Measurements from ENCODE around the gene EWSR1.

The EWSR1 gene

DNA sequence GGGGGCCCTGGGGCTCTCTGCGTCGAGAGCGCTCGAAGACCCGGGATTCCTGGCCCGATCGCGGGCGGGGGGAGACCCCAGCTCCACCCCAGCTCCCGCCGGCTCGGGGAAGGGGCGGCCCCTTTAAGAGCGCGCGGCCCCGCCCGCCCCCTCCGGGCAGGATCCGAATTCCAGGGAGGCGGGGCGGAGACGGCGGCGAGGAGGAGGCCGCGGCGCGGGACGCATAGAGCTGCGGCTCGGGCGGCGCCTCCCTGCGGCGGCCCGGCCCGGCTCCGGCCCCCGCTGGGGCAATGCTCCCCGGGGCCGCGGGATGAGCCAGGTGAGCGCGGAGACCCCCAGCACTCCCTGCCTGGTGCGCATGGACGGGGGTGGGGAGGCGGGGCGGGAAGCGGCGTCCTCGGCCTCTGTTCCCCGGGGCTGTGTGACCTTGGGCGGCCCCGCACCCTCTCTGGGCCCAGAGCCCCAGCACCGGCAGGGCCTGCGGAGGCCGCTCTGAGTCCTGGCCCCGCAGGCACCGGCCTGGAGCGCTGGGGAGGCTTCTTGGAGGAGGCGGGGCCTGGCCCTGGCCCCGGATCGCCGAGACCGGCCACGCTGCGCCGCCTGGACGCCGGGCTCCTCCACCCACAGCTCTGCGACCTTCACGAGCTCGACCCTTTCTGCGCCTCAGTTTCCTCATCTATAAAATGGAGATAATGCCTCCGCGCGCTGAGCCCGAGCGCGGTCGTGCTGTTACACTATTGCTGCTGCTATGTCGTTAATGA is 38.9 kb downstream of the EWSR1 start:
- no peak for DNase-seq

DNA sequence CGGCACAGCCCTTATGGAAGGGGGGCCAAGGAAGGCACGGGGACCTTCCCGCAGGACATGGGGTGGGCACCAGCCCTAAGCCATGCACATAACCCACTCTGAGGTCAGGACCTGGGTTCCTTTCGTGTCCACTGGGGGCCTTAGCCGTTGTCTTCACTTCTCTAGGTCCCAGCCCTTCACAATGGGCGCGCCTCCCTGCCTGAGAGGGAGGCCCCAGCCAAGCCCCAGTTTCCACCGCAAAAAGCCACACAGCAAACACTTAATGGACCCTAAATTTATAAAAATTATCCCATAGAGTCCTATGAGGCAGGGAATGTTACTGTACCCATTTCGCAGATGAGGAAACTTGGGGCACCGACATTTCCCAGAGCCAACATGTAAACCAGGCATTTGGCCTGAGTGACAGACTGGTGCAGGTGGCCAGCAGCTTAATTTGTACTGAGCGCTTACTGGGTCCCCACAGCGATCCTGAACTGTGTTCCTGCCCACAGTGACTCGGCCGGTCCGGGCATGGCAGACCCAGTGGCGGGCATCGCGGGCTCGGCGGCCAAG is 39.6 kb downstream of the EWSR1 start:
- no peak for DNase-seq

DNA sequence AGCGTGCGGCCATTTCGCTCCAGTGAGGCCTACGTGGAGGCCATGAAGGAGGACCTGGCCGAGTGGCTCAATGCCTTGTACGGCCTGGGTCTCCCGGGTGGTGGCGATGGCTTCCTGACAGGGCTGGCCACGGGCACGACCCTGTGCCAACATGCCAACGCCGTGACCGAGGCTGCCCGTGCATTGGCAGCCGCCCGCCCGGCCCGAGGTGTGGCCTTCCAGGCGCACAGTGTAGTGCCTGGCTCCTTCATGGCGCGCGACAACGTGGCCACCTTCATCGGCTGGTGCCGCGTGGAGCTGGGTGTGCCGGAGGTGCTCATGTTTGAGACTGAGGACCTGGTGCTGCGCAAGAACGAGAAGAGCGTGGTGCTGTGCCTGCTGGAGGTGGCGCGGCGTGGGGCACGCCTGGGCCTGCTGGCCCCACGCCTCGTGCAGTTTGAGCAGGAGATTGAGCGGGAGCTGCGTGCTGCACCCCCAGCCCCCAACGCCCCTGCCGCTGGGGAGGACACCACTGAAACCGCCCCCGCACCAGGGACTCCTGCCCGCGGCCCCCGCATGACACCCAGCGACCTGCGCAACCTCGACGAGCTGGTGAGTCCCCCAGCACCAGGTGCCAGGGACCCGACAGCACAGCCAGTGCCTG is 40.2 kb downstream of the EWSR1 start:
- DNase-seq: no peak

DNA sequence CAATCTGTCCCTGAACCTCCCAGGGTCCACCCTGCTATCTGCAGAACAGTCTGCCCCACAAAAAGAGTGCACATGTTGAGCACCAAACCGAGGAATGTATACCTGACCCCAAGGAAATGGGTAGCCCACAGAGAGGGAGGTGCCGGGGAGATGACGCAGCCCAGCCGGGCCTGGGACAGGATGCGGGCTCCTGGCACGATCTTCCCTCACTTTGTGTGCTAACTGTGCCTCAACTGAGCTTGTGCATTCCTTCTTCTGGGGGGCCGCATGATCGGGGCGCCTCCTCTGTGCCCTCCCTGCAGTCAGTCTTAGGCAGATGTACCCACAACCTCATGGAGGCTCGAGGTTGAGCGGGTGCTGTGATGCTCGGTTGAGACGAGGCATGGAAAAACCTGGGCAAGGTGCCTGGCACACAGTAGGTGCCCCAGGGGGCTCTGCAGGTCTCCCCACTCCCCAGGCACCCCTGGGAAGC is 40.8 kb downstream of the EWSR1 start:
- DNase-seq: no peak

DNA sequence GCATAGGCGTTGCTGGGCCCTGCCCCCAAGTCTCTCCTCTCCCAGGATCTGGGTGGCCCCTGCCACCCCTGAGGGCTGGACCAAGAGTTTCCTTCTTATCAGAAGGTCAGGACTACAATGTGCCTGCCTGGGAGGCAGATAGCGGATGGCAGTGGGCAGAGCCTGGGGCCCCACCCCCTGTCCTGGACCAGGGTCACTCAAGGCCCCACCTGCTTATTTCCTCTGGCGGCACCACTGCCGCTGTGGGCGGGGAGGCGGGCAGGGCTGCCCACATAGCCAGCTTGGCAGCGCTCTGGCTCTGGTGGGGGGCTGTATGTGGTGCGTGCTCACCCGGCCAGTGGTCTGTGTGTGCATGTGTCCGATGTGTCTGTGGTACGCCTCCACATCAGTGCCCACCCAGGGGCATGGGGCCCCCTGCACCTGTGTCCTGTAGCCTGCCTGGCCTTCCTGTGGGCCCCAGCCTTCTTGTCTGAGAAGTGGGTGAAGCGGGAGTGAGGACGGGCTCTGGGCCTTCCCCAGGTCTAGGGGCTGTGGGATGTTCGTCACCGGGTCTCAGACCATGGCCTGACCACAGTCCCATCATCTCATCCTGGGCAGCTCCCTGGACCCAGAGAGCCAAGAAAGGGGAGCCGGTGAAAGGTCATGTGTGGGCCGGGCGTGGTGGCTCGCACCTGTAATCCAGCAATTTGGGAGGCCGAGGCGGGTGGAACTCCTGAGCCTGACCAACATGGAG is 41.4 kb downstream of the EWSR1 start:
- no peak for DNase-seq

DNA sequence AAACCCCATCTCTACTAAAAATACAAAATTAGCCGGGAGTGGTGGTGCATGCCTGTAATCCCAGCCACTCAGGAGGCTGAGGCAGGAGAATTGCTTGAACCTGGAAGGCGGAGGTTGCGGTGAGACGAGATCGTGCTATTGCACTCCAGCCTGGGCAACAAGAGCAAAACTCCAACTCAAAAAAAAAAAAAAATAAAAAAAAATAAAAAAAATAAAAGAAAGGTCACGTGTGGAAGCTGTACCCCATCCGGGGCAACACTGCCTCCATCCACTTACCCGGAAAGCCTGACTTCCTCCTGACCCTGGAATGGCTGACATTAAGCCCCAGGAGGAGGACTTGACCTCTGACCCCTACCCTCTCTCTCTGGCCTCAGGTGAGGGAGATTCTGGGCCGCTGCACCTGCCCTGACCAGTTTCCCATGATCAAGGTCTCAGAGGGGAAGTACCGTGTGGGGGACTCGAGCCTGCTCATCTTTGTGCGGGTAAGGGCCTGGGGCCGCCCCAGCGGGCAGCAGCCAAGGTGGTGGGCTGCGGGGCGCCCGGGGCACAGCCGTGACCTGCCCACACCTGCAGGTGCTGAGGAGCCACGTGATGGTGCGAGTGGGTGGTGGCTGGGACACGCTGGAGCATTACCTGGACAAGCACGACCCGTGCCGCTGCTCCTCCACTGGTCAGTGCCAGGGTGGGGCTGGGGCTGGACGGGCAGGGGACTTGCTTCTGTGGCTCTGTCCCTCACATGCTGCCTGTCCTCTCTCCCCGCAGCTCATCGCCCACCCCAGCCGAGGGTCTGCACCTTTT is 42.2 kb downstream of the EWSR1 start:
- DNase-seq: no peak

DNA sequence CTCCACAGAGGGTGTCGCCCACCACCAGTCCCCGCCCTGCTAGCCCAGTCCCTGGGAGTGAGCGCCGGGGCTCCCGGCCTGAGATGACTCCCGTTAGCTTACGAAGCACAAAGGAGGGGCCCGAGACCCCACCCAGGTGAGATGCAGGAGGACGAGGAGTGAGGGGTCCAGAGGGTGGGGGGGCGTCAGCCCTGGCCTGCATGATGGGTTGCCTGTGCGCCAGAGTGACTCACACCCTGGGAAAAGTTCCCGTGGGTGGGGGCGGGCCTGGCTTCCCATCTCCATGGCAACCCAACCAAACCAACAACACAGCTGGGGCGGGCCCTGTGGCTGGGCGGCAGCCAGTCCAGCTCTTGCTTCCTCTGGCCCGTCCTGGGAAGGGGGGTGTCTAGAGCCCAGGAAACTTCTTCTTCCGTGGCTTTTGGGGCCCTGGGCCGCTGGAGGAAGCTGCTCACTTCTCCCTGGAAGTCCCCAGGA is 42.8 kb downstream of the EWSR1 start:
- DNase-seq: no peak

DNA sequence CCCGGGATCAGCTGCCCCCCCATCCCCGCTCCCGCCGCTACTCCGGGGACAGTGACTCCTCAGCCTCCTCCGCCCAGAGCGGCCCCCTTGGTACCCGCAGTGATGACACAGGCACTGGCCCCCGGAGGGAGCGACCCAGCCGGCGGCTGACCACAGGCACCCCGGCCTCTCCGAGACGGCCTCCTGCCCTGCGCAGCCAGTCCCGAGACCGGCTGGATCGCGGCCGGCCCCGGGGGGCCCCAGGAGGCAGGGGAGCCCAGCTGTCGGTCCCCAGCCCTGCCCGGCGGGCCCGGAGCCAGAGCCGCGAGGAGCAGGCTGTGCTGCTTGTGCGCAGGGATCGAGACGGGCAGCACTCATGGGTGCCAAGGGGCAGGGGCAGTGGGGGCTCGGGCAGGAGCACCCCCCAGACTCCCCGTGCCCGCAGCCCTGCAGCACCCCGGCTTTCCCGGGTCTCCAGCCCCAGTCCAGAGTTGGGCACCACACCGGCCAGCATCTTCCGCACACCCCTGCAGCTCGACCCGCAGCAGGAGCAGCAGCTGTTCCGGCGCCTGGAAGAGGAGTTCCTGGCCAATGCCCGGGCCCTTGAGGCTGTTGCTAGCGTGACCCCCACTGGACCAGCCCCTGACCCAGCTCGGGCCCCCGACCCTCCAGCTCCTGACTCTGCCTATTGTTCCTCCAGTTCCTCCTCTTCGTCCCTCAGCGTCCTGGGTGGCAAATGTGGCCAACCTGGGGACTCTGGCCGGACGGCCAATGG is 43.6 kb downstream of the EWSR1 start:
- DNase-seq: no peak

DNA sequence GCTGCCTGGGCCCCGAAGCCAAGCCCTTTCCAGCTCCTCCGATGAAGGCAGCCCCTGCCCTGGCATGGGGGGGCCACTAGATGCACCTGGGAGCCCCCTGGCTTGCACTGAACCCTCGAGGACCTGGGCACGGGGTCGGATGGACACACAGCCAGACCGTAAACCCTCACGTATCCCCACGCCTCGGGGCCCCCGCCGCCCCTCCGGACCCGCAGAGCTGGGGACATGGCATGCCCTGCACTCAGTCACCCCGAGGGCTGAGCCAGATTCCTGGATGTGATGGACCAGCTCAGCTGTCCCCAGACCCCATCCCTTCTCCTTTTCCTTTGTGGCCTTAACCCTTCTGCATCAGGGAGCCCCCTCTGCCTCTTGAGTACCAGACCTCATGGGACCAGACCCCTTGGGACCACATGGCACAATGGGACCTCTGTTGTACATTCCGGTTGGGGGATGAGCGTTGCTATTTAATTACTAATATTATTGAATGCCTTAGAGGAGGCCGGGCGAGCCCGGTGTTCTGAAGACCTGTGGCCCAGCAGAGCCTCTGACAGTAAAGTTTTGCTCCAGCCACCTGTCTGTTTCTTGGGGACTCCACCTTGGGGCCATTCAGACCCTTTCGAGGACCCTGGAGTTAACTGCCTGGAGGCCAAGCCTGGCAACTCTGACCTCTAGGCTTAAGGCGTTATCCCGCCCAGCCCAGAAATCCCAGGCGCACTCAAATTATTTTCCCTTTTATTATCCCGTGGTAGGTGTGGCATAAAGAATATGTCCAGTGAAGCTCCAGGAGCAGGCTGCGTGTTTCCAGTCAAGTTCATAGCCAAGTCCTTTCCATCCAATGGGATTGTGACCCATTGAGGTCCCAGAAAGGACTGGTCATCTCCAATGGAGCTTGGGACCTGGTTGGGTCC is 44.4 kb downstream of the EWSR1 start:
- DNase-seq: no peak

DNA sequence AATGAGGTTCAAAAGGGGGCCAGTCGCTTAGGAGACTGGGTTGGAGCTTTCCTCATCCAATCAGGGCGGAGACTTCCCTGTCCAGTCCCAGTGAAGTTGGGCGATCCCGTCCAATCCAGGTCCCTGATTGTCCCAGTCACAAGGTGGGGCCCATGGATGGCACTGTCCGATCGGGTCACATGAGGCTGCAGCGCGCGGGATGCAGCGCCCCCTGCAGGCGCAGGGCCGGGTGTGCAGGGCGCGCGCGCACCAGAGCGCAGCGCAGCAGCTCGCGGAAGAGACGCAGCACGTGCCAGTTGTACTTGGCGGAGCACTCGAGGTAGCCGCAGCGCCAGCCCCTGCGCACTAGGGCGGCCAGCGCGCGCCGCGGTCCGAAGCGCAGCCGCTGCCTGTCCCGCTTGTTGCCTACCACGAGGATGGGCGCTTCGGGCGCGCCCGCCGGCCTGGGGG is 45.1 kb downstream of the EWSR1 start:
- no peak for DNase-seq

DNA sequence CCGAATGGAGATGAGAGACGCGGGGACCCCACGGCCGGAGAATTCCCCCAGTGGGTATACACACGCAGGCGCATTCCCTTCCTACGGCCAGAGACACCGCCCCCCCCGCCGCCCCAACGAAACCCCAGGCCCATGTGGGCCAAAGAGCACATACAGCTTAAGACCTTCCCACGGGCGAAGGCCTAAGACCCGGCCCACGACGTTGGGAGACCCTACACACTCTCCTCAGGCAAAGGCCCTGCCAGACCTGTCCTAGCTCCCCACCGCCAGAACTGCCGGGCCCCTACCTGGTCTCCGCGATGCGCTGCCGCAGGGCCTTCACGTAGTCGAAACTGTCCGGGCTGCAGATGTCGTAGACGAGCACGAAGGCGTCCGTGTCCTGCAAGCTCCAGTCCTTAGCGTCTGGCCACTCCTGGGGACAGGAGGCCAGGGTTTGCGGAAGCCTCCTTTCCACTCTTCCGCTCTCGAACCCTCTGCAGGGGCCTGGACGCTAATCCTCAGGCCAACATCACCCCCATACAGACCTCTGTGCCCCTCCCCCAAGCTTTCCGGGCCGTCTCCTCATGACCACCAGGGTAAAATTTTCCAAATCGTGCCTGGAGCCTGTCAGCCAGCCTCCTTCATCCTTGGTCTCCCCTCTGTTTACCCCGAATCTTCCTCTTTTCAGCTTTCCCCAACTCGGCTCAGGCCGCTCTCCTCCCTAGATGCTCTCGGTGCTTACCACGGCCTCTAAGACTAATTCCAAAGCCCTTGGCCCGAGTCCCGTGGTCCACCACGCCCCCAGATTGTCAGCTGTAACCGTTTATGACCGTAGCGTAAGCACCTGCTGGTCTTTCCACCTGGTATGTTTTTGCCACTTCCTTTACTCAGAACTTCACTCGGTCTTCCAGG is 45.8 kb downstream of the EWSR1 start:
- DNase-seq: no peak

DNA sequence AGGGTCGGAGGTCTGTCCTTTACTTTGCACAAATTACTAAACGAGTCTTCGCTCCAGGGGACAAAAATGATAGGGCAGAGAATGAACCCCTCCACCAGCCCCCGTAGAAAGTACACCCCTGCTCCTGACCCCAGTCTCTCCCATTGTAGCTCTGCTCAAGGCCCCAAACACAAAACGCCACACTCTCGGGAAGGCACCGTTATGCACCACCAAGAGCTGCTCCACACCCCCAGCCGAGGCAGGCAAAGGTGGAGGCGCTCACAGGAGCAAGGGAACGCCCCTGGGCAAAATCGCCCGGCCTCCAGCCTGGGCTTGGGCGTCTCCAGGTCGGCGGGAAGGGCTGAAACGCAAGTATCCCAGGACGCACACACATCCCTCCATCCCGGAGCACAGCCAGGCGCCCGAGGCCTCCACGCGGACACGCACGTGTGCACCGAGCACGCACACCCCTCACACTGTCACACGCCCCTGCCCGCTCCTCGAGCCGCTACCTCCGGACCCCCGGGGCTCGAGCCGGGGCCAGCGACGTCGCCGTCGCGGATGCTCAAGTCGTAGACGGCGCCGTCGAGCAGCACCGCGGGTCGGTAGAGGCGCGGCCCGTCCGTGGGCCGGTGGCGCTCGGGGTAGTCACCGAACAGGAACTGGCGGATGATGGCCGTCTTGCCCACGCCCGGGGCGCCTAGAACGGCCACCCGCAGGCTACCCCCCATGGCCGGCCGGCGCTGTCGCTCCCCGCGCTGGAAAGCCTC is 46.6 kb downstream of the EWSR1 start:
- no peak for DNase-seq

DNA sequence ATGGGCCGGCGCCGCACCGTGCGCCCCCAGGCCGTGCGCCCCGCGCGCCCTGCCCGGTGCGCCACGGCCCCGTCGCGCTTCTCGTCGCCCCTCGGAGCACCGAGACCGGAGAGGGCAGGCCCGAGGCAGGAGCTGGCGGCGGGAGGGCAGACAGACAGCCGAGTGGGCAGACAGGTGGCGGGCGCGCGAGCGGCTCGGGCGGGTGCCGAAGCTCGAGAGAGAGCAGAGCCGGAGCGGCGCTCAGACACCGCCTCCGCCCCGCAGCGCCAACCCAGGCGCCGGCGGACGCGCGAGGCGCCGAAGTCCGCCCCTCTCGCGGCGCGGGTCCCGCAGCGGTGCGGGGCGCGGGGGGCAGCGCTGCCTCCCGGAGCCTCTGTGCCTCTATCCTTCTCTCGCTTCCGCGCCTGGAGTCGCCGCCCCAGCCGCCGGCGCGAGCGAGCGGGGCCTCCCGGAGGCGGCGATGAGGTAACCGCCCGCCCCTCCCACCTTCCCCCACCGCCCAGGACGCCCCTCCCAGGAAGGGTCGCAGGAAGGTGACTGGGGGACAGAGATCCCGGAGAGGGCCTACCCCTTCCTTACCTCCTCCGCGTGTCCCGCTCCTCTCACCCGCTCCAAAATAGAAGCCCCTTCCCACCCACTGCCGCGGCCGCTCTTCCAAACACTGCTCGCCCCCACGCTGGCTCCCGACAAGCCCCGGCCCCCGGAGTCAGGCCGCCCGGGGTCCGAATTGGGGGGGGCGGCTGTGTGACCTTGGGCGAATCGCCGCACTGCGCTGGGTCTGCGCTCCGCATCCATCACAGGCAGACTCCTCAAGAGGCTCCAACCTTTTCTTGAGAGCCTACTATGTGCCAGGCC is 47.4 kb downstream of the EWSR1 start, which contains the start of gene RASL10A:
Gene RASL10A, minus strand, starts transcription at position 412 of the 855 bp plus-strand sequence. CDS start 451 bp downstream, outside the sequence.
- no peak for DNase-seq

DNA sequence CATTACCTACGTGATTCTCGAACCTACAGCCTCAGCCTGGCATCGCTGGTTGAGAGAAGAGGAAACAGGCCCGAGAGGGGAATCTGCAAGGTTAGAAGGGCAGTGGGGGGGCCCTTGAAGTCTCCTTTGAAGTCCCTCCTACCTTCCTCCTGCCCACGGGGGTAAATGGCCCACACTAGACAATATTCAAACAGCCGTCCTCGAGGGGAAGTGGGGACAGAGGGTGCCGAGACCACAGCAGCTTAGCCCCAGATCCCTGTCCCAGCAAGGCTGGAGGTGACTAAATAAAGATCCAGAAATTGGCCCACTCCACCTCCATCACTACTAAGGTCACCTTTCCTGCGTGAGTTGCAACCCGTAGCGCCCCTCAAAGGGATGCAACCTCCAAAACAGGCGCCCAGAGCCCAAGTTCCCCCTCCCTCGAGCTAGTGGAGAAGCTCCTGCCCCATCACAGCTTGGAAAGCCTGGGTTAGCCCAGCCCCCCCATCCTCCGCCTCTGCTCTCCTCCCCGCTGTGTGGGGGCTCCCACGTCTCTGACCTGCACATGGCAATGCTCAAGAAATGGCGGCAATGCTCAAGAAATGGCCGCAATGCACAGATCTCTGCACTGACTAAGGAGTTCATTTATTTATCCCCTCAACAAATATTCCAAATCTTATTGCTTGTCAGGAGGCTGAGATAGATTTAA is 48.2 kb downstream of the EWSR1 start:
- no peak for DNase-seq

DNA sequence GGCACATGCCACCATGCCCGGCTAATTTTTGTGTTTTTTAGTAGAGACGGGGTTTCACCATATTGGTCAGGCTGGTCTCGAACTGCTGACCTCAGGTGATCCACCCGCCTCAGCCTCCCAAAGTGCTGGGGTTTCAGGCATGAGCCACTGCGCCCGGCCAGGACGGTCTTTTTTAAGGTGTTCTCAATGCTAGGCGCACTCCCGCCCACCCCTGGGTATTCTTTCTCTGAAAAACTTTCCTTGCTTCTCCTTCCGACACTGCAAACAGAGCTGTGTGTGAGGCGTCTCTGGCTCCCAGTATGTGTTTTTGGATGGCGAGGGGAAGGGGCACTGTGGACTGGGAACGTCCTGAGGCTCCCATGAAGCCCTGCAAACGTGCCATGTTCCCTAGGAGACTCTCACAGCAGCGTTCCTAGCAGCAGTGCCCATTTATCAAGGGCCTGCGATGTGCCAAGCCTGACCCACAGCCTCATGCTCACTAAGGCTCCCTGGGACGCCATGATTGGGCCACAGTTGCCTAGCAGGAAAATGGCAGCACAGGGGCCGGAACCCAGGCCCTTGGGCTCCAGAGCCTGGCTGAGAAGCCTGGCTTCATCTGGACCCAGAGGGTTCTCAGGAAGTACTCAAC is 49.9 kb downstream of the EWSR1 start:
- no peak for DNase-seq

DNA sequence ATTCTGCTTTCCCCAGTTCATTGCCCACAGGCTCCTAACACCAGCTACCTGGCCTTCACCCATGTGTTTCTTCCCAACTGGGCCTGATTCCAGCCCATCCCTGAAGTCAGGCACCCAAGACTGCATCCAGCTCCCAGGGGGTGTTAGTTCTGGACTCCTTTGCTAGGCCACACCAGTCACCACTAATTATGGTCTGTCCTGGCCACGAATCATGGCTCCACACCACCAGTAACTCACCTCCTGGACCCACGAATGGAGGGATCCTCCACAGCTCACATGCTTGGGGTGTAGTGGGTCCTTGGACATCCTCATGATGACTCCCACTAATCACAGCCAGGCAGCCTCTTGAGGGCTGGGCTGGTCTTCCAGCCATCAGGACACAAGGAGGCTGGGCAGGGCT is 51.0 kb downstream of the EWSR1 start:
- DNase-seq: no peak

All from cortex of kidney (tissue), 1 donor.